ENCODE measurements around the gene FAM20A.

FAM20A gene

GRCh38 chr17:68491381-68492231 is 109.6 kb downstream of the FAM20A start:
- no peak for DNase-seq (ENCODE audit: low spot score)

- no peak for DNase-seq (ENCODE audit: low spot score)
These were observed 111.2 kb downstream of the FAM20A start for GRCh38 chr17:68489919-68490318.
